C1 segment of cervical spinal cord (tissue), 14 donors: ENCODE measurements around the gene RYR3.
A peak's percentile ranks its signal among the peaks of the same experiment; 100 is the strongest.

Experiments used
- DNase-seq, 14 donors: peaks; one replicate each; lab custom pipeline; 2025; lab: John Stamatoyannopoulos, UW

RYR3 gene

GRCh38 chr15:33639978-33640377, 329.2 kb downstream of the RYR3 start:
- DNase-seq, result peak in 1 of 14 donors; percentile 12

DNA sequence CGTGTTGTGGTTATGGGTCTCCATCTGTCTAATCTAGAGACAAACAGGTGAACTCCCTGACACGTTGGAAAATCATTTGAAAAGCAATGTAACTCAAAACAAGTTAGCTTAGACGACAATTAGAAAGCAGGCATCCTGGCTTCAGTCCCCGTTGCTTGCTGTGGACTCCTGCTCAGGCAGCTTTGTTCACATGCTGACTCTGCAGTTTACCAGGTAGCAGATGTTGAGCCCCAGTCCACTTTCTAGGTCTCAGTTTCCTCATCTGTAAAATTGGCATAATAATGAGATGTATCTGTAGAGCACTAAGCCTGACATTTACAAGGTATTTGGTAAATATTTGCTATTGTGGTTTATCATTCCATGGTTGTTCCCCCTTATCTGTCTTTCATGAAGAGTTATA, 330.3 kb downstream of the RYR3 start:
- no peak for DNase-seq

DNA sequence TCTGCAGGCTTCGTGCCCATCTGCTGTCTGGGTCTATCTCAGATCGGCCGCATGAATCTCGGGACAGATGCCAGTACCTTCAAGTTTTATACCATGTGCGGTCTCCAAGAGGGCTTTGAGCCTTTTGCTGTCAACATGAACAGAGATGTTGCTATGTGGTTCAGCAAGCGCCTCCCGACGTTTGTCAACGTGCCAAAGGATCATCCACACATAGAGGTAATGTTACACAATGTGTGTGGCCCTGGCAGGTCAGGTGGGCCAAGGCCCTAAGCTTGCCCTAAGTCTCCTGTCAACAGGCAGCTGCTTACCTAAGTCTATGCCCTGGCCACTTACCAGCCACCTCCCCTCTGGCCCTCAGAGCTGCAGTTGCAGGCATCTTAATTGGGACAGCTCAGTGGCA, 333.5 kb downstream of the RYR3 start:
- DNase-seq, result no peak

GRCh38 chr15:33646744-33647143, 336.0 kb downstream of the RYR3 start:
- no peak for DNase-seq

DNA sequence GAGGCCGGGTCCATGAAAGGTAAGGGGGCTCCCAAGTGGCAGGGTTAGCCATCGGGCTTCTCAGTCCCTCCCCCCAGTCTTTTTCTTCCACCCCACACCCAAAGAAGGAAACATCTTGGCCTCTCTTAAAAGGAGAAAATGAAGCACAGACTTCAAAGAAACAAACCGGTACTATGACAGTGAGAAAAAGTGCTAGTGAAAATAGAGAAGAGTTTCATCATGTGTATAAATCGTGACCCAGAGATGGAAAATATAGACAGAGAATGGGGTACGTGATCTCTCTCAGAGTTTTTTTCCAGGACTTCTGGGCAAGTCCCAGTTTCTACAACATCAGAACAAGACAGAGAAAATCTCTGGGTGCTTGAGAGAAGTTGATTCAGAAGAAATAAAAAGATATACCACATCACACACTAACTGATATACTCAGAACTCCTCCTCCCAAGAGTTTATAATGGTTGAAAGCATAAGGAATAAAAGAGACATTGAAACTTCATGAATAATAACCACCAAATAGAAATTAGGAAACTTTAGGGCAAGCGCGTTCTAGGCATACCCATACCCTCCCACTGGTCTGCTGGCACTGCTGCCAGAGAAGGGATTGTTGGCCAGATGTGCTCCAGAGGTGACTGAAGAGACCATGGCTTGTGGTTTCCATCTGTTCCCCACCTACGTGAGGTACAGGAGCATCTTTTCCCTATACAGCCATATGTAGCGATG, 338.6 kb downstream of the RYR3 start:
- DNase-seq, result no peak

GRCh38 chr15:33654860-33655259, 344.1 kb downstream of the RYR3 start:
- peak in 1 of 14 donors; percentile 38 for DNase-seq

DNA sequence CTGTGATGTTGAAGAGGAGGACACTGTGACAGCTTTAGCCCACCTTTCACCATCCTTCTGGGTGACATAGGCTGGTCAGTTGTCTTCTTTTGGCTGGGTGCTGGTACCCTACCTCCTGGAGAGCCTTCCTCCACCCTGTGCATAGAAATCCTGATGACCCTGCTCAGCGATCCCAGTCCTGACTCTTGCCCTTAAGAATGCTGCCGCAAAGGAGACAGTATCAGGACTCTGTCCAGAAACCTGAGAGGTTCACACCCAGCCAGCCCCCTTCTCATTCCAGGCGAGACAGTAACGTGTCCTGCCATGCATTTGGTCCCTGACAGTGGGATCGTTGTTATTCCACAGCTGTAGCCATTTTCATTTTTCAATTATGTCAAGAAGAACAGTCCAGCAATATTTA, 344.7 kb downstream of the RYR3 start:
- DNase-seq, result no peak

DNA sequence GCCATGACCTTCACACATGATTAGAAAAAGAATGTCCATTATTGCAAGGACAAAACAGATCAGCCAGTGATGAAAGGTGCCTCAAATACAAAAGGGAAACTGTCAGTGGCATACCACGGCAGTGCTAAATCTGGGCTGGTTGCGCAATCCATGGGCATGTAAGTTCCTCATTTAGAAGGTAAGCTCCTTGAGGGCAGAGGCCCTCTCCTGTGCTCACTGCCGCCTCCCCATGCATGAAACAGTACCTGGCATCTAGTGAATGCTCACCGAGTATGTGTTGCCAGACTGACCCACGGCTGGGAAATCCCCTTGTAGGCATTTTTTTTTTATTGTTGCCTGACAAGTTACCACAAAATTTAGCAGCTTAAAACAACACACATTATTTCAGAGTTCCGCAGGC, 345.4 kb downstream of the RYR3 start:
- DNase-seq, result no peak

- no peak for DNase-seq
Measured at GRCh38 chr15:33660151-33660550, 349.4 kb downstream of the RYR3 start.

- no peak for DNase-seq
Measured at GRCh38 chr15:33662014-33662413, 351.2 kb downstream of the RYR3 start.

GRCh38 chr15:33664947-33665346, 354.2 kb downstream of the RYR3 start:
- no peak for DNase-seq

DNA sequence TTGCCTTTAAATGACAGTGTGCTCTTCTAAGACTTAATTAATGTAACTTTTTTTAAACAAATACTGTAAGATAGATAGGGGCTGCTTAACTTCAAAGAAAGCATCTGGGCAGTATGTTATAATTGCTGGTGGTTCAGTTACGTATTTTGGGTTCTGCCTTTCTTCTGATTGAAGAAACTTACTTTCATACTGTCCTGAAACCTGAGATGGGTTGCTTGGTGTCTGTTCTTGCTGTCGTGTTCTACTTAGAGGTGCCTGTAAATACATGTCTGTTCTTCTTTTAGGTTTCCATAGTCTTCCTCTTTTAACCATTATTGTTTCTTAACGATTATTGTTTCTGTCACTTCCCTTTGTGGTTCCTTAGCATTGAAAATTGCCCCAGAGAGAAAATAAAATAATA, 359.8 kb downstream of the RYR3 start:
- DNase-seq, result no peak

DNA sequence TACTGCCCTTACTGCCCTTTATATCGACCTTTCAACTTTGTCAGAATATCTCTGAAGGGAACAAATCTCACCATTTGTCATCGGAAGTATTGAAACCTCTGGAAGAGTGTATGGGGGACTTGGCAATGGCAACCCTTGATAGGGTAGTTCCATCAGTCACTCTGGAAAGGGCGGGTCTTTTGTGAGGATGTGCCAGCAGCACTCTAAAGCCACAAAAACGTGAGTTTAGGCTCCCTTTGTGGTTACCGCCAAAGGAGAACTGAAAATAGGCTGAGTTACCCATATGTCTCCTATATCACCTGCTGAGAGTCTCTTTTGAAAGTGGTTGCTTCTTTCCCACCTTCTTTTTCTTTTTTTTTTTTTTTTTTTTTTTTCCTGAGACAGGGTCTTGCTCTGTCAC, 360.7 kb downstream of the RYR3 start:
- no peak for DNase-seq

DNA sequence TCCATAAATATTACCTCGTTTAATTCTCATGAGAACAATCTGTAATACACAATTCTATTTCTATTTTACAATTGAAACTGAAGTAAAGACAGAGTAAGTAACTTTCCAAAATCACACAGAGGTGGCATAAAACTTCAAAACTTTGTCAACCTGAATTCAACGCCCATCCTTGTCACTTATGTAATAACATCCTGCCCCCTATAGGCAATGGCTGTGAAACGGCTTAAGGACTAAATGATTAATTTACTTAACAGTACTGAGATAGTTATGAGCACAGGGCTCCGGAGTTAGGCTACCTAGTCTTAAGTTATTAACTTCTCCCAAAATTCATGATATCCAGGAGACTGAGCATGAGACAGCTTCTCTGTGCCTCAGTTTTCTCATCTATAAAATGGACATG, 364.5 kb downstream of the RYR3 start:
- no peak for DNase-seq

DNA sequence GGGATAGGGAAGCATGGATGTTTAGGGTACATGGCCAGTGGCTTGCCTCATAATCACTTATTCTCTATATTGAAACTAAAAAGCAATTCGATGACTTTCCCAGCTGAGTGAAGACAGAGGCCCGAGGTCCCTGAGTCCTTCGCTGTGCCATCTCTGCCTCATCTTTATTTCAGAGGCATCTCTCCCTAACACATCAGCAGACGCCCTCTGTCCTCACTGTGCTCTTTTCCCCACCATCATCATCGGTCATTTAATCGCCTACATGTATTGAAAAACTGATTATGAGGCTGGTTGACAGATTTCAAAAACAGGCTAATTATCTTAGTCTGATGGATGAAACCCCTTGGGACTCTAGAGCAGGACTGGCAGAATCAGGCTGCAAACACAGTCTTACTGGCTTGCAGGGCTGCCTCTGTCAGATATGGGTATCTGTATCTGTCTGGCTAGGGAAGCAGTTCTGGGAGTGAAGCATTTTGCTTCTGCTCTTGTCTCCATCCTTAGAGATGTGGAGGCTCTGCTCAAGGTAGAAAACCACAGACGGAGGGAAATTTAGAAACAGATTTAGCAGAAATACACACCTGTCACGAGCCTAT, 366.6 kb downstream of the RYR3 start:
- no peak for DNase-seq

- DNase-seq, result no peak
Measured at GRCh38 chr15:33678176-33678575, 367.4 kb downstream of the RYR3 start.

GRCh38 chr15:33678602-33679001, 367.8 kb downstream of the RYR3 start:
- no peak for DNase-seq

DNA sequence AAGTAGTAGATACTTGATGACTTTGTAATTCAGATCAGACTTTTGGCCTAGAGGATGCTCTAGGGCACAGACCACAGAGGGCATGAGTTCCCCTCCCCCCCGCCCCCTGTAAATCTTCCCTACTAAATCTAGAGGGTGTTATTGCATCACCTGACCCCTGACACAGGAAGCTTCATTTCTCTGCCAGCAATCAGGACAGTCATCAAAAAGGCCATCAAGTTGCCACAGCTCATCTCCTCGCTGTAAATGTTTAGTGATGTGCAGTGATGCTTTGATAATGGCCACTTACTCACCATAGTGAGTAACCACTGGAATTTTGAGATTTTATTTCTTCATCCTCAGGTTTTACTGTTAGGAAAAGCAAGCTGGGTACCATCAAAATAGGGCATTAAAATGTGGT, 368.3 kb downstream of the RYR3 start:
- no peak for DNase-seq

- DNase-seq, result no peak
Measured at GRCh38 chr15:33680336-33680735, 369.6 kb downstream of the RYR3 start.

DNA sequence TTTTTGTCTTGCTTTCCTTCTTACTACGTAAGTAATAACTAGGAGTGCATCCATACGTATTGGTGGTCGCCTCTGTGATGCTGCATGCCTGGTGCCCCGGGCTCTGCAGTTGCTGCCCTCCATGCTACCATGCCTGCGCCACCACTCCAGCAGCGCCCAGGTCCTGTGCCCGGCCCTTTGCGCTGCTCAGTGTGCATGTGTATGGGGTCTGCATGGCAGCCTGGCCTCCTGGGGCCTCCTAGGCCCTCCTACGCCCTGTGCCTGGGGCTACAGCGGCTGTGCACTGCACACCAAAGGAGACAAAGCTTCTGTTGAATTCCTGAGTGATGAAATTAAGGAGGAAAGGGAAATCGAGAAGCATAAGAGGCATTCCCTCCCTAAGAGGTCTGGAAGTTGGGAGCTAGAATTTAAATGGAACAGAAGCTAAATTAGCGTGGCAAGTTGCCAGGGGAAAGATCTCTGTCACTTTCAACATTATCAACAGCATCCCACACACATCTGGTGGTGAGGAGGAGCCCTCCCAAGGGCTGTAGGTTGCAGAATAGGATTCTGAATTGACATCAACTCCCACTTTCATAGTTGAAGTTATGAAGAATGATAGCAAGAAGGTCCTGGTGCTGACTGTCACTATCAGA, 382.5 kb downstream of the RYR3 start:
- no peak for DNase-seq

GRCh38 chr15:33698126-33698525, 387.4 kb downstream of the RYR3 start:
- peak in 2 of 14 donors; percentile 1 for DNase-seq

- DNase-seq, result no peak
Measured at GRCh38 chr15:33699145-33699544, 388.4 kb downstream of the RYR3 start.
